CD14-positive monocyte (primary cell): Measurements from ENCODE around the gene CELF2. TPM values are rescaled to one million over a fixed set of nuclear protein-coding genes. Genes with fewer than 3 reads are reported as not detected.

Experiments used
- DNase-seq, 3 donors: peaks; one replicate each; pipeline ENCODE4 v3.0.0-alpha.2; 2011 to 2022
- H2AFZ ChIP-seq: 2 replicates; pipeline ENCODE4 v1.6.0; 2012; ENCODE audit warnings: mild to moderate bottlenecking, low read depth, low read length, inconsistent platforms; ENCODE audit not compliant: insufficient read depth, poor library complexity, severe bottlenecking
- H3K27ac ChIP-seq, 2 donors: 1 replicate in 1 of 2; 2 replicates in 1 of 2; pipeline ENCODE4 v1.5.1; 2012 to 2013; ENCODE audit warnings: low read length in 2 of 2, control low read depth in 1 of 2, inconsistent platforms in 1 of 2, low read depth in 1 of 2, mild to moderate bottlenecking in 1 of 2
- H3K27me3 ChIP-seq, 2 donors: one replicate each; pipeline versions ENCODE4 v1.6.0 to v1.6.1; 2011 to 2013; ENCODE audit warnings: low read length in 2 of 2; ENCODE audit not compliant: control insufficient read depth in 2 of 2, insufficient read depth in 2 of 2
- H3K36me3 ChIP-seq, 2 donors: replicated peaks in 1 of 2; 1 replicate in 1 of 2; 2 replicates in 1 of 2; pipeline versions ENCODE4 v1.5.1 to v1.6.1; 2012 to 2013; ENCODE audit warnings: low read length in 2 of 2, control low read depth in 1 of 2, inconsistent platforms in 1 of 2, mild to moderate bottlenecking in 1 of 2; ENCODE audit not compliant: insufficient read depth in 2 of 2, control insufficient read depth in 1 of 2
- H3K4me1 ChIP-seq, 2 donors: 1 replicate in 1 of 2; 2 replicates in 1 of 2; pipeline versions ENCODE4 v1.5.1 to v1.6.1; 2012 to 2013; ENCODE audit warnings: low read length in 2 of 2, control low read depth in 1 of 2, inconsistent platforms in 1 of 2, mild to moderate bottlenecking in 1 of 2, moderate library complexity in 1 of 2; ENCODE audit not compliant: insufficient read depth in 2 of 2, control insufficient read depth in 1 of 2
- H3K4me2 ChIP-seq: replicated peaks from 2 replicates; pipeline ENCODE3; 2012; ENCODE audit warnings: low read length, moderate library complexity, mild to moderate bottlenecking; ENCODE audit not compliant: poor library complexity, severe bottlenecking; ENCODE audit errors: extremely low read depth
- H3K4me3 ChIP-seq, 3 experiments: fragments of 200-600 bp in 1 of 3; sonication (generic) in 1 of 3; replicated peaks in 1 of 3; 1 replicate in 2 of 3; 2 replicates in 1 of 3; pipeline ENCODE4 v1.5.1; 2011 to 2013; ENCODE audit warnings: low read length in 3 of 3, mild to moderate bottlenecking in 3 of 3, control low read depth in 2 of 3, low read depth in 2 of 3, inconsistent platforms in 1 of 3, moderate library complexity in 1 of 3
- H3K79me2 ChIP-seq: 2 replicates; pipeline ENCODE4 v1.6.0; 2012; ENCODE audit warnings: mild to moderate bottlenecking, control low read depth, inconsistent platforms, low read length, moderate library complexity; ENCODE audit not compliant: insufficient read depth
- H3K9ac ChIP-seq: 2 replicates; pipeline ENCODE4 v1.6.0; 2017; ENCODE audit warnings: low read length, mild to moderate bottlenecking; ENCODE audit not compliant: insufficient read depth, poor library complexity, severe bottlenecking
- H3K9me3 ChIP-seq, 2 donors: replicated peaks in 1 of 2; 1 replicate in 1 of 2; 2 replicates in 1 of 2; pipeline versions ENCODE4 v1.5.1 to v1.6.1; 2012 to 2013; ENCODE audit warnings: low read length in 2 of 2, control low read depth in 1 of 2; ENCODE audit not compliant: control insufficient read depth in 1 of 2, insufficient read depth in 1 of 2
- H4K20me1 ChIP-seq: 2 replicates; pipeline ENCODE4 v1.6.0; 2012; ENCODE audit warnings: mild to moderate bottlenecking, low read length, control low read depth, moderate library complexity; ENCODE audit not compliant: insufficient read depth
- H3K27ac Mint-ChIP-seq, 7 donors: one replicate each; pipeline ENCODE4 v1.8.0; 2020; ENCODE audit warnings: mild to moderate bottlenecking in 7 of 7, mixed read lengths in 7 of 7, moderate library complexity in 6 of 7, inconsistent platforms in 2 of 7
- H3K27me3 Mint-ChIP-seq, 3 donors: one replicate each; pipeline ENCODE4 v1.8.0; 2021 to 2022; ENCODE audit warnings: low read depth in 3 of 3, mild to moderate bottlenecking in 3 of 3, mixed read lengths in 3 of 3, moderate library complexity in 3 of 3, inconsistent platforms in 1 of 3
- H3K36me3 Mint-ChIP-seq, 2 donors: one replicate each; pipeline ENCODE4 v1.8.0; 2020; ENCODE audit warnings: mixed read lengths in 2 of 2, inconsistent platforms in 1 of 2, mild to moderate bottlenecking in 1 of 2
- H3K4me1 Mint-ChIP-seq: one replicate; pipeline ENCODE4 v1.8.0; 2020; ENCODE audit warnings: mild to moderate bottlenecking, mixed read lengths
- H3K4me3 Mint-ChIP-seq, 2 donors: one replicate each; pipeline ENCODE4 v1.8.0; 2020; ENCODE audit warnings: mild to moderate bottlenecking in 2 of 2, mixed read lengths in 2 of 2, moderate library complexity in 1 of 2
- H3K9me3 Mint-ChIP-seq, 7 donors: one replicate each; pipeline ENCODE4 v1.8.0; 2020 to 2022; ENCODE audit warnings: mixed read lengths in 7 of 7, mild to moderate bottlenecking in 6 of 7, moderate library complexity in 6 of 7, inconsistent platforms in 2 of 7
- CTCF ChIP-seq: fragments of 200-600 bp; IDR thresholded peaks from one replicate; pipeline ENCODE4 v1.8.0; 2022; ENCODE audit warnings: antibody characterized with exemption, mild to moderate bottlenecking
- WGBS: methylation state at CpG from one replicate; pipeline ENCODE4 v1.1.5; 2013; ENCODE audit warnings: missing lambda C conversion rate; ENCODE audit not compliant: insufficient coverage; 5-methylcytosine and 5-hydroxymethylcytosine counted together
- intact Hi-C, 2 donors: fragments of 100-400 bp; cut with micrococcal nuclease; formaldehyde crosslinking; loops; one replicate each; pipeline versions ENCODE4 v1.15.0 to v1.15.1; 2023
- polyA plus RNA-seq, 3 donors: library from polyadenylated mRNA; depleted of rRNA in 1 of 3; unstranded in 2 of 3; stranded (reverse) in 1 of 3; fragments of 300-500 nt in 2 of 3; fragments of >200 nt in 1 of 3; fragmentation: Illumina TruSeq in 2 of 3; gene quantifications; 1 replicate in 2 of 3; 2 replicates in 1 of 3; pipeline ENCODE4 v1.2.3, GENCODE V29; 2012 to 2021

Gene CELF2
- polyA plus RNA-seq, 3 donors, result 53.5 to 93.3 (median 80.5) TPM

GRCh38 chr10:11024596-11024995, 6.9 kb downstream of the CELF2 start:
- H3K9ac ChIP-seq, result no peak overlapping the region
- no peak for TF ChIP-seq CTCF
- H3K4me3 Mint-ChIP-seq, result no peak overlapping the region
- intact Hi-C loops, result no loop called here
- no peaks in the 10 kb centered on the region for H3K36me3 ChIP-seq
- no peak overlapping the region for H3K4me2 ChIP-seq
- no peaks in the 10 kb centered on the region for H3K36me3 Mint-ChIP-seq
- H3K79me2 ChIP-seq, result no peaks in the 10 kb centered on the region
- H3K4me1 ChIP-seq, result no peaks in the 10 kb centered on the region
- H2AFZ ChIP-seq, result no peak overlapping the region
- H3K9me3 Mint-ChIP-seq, result peaks cover 0 to 2% (median 0%) of the 10 kb centered on the region in 7 donors
- whole genome bisulfite sequencing, result no CpG with 5 or more reads among the region's 1 CpG
- H3K27ac ChIP-seq, result no peak overlapping the region
- no peaks in the 10 kb centered on the region for H4K20me1 ChIP-seq
- H3K27me3 ChIP-seq, result peaks cover 40 to 44% of the 10 kb centered on the region in 2 donors
- no peak overlapping the region for H3K4me3 ChIP-seq
- H3K9me3 ChIP-seq, result no peaks in the 10 kb centered on the region
- DNase-seq, result peak in 2 of 3 donors; percentile 14 to 16
- H3K4me1 Mint-ChIP-seq, result no peaks in the 10 kb centered on the region
- H3K27ac Mint-ChIP-seq, result no peak overlapping the region
- H3K27me3 Mint-ChIP-seq, result peaks cover 39 to 47% (median 40%) of the 10 kb centered on the region in 3 donors

GRCh38 chr10:11025978-11026377, 8.3 kb downstream of the CELF2 start:
- peak overlapping the region in 1 of 7 donors; percentile 25 for H3K27ac Mint-ChIP-seq

More at GRCh38 chr10:11025978-11026377, 8.3 kb downstream of the CELF2 start:
- Mint-ChIP-seq H3K27me3 (peaks cover 26 to 36% (median 32%) of the 10 kb centered on the region in 3 donors), H3K4me1 (no peaks in the 10 kb centered on the region), H3K9me3 (peaks cover 0 to 2% (median 0%) of the 10 kb centered on the region in 7 donors), H3K4me3 (no peak overlapping the region), H3K36me3 (no peaks in the 10 kb centered on the region)
- intact Hi-C loops, result no loop called here
- Histone ChIP-seq H2AFZ (no peak overlapping the region), H3K36me3 (no peaks in the 10 kb centered on the region), H3K27ac (no peak overlapping the region), H3K9ac (no peak overlapping the region), H3K27me3 (peaks cover 26 to 31% of the 10 kb centered on the region in 2 donors), H3K4me2 (no peak overlapping the region), H3K79me2 (no peaks in the 10 kb centered on the region), H3K4me3 (no peak overlapping the region), H3K9me3 (no peaks in the 10 kb centered on the region), H4K20me1 (no peaks in the 10 kb centered on the region), H3K4me1 (no peaks in the 10 kb centered on the region)
- no peak for DNase-seq
- TF ChIP-seq CTCF, result no peak
- 100% methylated on average over 3 of the region's 7 CpGs for WGBS
